NCI-H2227 (cell line): ENCODE measurements around the gene USE1.

Experiments used
- DNase-seq: peaks from one replicate; lab custom pipeline; 2025; ENCODE audit not compliant: unreplicated experiment; lab: John Stamatoyannopoulos, UW

Gene USE1

GRCh38 chr19:17202713-17203112 lies 12.4 kb upstream of the USE1 start:
- DNase-seq = no peak

GRCh38 chr19:17205237-17206140 lies 9.7 kb upstream of the USE1 start:
- DNase-seq = peak; percentile 13

DNA sequence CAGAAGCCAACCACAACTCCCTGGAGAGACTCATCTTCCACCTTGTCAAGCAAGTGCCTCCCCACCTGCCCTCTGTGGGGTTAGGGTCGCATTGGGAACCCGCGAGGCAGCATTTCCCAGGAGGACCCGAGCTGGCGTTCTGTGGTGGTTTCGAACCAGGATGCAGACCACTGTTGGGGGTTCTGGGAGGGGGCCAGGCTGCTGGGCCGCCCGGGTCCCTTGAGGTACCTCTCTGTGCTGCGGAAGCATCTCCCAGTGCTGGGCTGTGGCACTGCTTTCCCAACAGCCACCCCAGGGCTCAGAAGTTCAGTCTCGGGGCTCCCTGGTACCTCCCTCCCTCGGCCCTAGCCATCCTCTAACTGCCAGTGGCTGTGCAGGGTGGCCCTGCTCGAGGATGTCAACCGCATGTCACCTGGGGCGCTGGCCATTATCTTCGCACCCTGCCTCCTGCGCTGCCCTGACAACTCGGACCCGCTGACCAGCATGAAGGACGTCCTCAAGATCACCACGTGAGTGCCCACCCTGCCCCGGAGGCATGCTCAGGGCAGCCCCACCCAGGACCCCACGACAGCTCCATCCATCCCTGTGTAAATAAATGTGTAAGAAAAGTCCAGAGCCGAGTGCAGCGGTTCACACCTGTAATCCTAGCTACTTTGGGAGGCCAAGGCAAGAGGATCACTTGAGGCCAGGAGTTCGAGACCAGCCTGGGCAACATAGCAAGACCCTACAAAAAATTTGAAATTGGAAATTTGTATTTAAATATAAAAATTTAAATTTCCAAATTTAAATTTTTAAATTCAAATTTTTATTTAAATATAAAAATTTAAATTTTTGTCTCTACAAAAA lies 8.2 kb upstream of the USE1 start:
- no peak for DNase-seq

- DNase-seq = peak; percentile 58
These were observed 5.8 kb upstream of the USE1 start for GRCh38 chr19:17209126-17210036.

DNA sequence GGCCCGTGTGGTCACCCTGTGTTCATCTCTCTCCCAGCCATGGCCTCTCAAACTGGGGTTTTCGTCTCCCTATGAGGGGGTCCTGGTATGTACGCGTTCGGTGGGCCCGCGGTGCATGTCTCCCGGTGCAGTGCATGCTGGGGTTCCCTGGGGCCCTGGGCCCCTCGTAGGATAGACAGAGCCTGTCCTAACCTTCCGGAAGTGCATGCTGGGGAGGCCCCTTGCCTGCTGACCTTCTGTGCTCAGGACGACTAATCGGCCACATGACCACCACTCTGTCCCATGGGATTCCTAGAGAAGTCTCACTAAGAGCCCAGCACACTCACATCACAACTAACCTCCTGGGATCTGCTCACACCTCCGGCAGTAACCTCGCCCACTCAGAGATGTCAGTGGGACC lies 4.9 kb upstream of the USE1 start:
- DNase-seq = no peak

DNA sequence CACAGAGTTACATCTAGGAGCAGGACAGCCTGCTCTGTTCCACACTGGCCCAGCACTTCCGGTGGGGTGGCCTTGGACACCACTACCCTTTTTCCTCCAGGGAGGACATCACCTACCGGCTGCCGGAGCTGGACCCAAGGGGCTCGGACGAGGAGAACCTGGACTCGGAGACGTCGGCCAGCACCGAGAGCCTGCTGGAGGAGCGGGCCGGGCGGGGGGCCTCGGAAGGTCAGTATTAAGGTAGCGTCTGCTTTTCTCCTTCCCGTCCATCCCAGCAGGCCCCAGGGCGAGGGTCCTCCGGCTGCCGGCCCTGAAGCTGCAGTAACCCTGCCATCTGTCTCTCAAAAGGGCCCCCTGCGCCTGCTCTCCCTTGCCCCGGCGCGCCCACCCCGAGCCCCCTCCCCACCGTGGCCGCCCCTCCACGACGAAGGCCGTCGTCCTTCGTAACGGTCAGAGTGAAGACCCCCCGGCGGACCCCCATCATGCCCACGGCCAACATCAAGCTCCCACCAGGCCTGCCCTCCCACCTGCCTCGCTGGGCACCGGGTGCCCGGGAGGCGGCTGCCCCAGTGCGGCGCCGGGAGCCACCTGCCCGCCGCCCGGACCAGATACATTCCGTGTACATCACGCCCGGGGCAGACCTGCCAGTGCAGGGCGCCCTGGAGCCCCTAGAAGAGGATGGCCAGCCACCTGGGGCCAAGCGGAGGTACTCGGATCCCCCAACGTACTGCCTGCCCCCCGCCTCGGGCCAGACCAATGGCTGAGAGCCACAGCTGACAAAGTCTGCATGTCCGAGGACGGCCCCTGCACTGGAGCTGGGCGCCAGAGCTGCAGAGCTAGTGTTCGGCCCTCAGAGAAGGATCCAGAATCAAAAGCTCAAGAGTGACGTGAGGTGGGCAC lies 3.4 kb upstream of the USE1 start:
- no peak for DNase-seq

GRCh38 chr19:17213334-17213733 lies 1.8 kb upstream of the USE1 start:
- DNase-seq = no peak

DNA sequence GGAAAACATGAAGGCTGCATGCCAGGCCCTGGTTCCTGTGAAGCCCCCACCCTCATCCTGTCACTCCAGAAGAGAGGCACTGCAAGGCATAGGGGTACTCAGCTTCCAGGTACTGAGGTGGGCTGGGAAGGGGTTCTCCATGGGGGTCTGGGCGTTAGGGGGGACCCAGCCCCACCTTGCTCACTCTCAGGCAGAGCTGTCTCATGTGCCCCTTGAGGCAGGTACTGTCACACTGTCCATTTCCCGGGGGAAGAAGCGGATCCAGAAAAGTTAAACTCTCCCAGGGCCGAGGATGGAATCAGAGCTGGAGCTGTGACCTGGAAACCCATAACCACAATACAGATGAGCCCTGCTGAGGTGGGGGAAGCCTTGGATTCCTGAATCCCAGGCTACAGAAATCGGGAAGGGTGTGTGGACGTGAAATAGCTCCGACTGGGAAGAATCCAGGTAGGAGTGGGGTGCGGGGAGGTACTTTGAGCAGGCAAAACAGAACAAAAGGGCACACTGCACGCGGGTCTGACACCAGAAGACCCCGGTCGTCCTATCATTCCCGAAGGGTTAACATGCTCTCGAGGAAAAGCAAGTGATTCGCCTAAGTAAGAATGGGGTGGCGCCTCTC lies 540 bp upstream of the USE1 start:
- DNase-seq = no peak

DNA sequence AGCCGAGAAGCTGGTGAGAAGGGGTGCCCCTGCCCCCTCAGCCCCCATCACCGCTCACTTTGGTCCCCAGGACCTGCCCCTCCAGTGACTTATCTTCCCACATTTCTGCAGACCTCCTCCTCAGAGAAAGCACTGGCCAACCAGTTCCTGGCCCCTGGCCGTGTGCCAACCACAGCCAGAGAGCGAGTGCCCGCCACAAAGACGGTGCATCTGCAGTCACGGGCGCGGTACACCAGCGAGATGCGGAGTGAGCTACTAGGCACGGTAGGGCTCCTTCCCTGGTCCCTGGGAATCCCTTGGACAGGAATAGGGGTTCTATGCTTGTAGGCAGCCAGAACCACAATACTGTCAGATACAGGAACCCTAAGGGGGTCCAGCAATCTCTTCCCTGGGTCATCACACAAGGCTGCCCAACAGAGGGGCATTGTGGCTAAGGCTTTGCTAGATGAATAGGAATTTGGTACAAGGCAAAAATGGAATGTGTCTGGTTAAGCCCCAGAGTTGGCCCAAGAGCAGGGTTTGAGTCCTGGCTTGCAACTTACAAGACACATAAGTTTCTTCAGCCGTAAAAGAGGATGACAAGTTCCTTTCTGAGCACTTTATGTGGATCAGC lies 1.0 kb downstream of the USE1 start:
- peak; percentile 37 for DNase-seq

GRCh38 chr19:17219286-17219685 lies 4.1 kb downstream of the USE1 start:
- DNase-seq = no peak

DNA sequence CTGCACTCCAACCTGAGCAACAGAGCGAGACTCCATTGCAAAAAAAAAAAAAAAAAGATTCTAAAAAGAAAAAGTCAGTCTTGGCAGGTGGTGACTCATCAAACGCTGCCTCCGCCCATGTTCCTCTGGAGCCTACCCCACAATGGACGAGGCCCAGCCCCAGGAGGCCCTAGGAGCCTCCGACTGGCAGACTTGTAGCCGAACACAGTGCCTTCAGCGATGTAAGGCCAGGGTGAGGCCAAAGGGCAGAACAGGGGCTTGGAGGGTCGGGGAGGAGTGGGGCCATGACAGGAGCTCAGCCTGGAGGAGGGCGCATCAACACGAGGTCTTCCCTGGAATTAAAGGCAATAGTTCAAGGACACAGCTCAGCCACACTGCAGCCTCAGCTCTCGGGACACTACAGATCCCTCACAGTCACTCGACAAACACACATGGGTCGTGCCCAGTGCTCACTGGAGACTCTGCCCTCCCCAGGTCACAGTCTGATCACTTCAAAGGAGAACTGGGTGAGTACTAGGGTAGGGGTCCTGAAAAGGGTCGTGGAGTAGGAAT lies 5.1 kb downstream of the USE1 start:
- no peak for DNase-seq

GRCh38 chr19:17225053-17225452 lies 9.9 kb downstream of the USE1 start:
- no peak for DNase-seq

- DNase-seq = peak; percentile 94
These were observed 11.1 kb downstream of the USE1 start, which contains the start of gene OCEL1 for GRCh38 chr19:17226002-17226933. Gene OCEL1 (plus strand): TSS chr19:17226226. CDS start chr19:17226248, 22 bp downstream.

GRCh38 chr19:17227798-17228367 lies 12.7 kb downstream of the USE1 start:
- no peak for DNase-seq

GRCh38 chr19:17229890-17230289 lies 14.7 kb downstream of the USE1 start:
- no peak for DNase-seq

- DNase-seq = no peak
These were observed 17.1 kb downstream of the USE1 start for GRCh38 chr19:17232258-17232657.

- peak; percentile 59 for DNase-seq
These were observed 19.7 kb downstream of the USE1 start for GRCh38 chr19:17234911-17235299.
